SU-DHL-6 (cell line): Measurements from ENCODE around the gene TAB2.

ENCODE experiments used
- EZH2phosphoT487 ChIP-seq: fragments of 200-600 bp; sonication (generic), shearing (Covaris generic); conservative IDR thresholded peaks from 2 replicates; pipeline ENCODE4 v1.6.1; 2018; ENCODE audit warnings: mild to moderate bottlenecking, antibody characterized with exemption, low read length, moderate library complexity, mixed read lengths
- TF ChIP-seq, protein P1 (sequence below): fragments of 200-600 bp; sonication (generic); IDR thresholded peaks from one replicate; pipeline ENCODE4 v1.5.1; 2017; ENCODE audit warnings: antibody characterized with exemption, mild to moderate bottlenecking, low read length, moderate library complexity; ENCODE audit not compliant: insufficient read depth, poor library complexity, severe bottlenecking

GRCh38 chr6:149354009-149354408 lies 36.5 kb downstream of the TAB2 start:
- TF ChIP-seq, protein P1, sequence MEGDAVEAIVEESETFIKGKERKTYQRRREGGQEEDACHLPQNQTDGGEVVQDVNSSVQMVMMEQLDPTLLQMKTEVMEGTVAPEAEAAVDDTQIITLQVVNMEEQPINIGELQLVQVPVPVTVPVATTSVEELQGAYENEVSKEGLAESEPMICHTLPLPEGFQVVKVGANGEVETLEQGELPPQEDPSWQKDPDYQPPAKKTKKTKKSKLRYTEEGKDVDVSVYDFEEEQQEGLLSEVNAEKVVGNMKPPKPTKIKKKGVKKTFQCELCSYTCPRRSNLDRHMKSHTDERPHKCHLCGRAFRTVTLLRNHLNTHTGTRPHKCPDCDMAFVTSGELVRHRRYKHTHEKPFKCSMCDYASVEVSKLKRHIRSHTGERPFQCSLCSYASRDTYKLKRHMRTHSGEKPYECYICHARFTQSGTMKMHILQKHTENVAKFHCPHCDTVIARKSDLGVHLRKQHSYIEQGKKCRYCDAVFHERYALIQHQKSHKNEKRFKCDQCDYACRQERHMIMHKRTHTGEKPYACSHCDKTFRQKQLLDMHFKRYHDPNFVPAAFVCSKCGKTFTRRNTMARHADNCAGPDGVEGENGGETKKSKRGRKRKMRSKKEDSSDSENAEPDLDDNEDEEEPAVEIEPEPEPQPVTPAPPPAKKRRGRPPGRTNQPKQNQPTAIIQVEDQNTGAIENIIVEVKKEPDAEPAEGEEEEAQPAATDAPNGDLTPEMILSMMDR: no peak
- TF ChIP-seq EZH2phosphoT487: no peak
